B cell (primary cell): ENCODE results near the gene AMPH. TPM values are rescaled to one million over a fixed set of nuclear protein-coding genes. Genes with fewer than 3 reads are reported as not detected.

ENCODE experiments used
- ATAC-seq: fragments of 200-7000 bp; cut with Tn5 transposase; one replicate; pipeline ENCODE4 v1.10.0; 2021; ENCODE audit warnings: low read depth, mild to moderate bottlenecking, moderate number of reproducible peaks, moderate library complexity
- CTCF ChIA-PET: fragments of 350-600 bp; sonication (Branson Sonifier 250); formaldehyde crosslinking; loops from one replicate; lab custom pipeline; 2021; ENCODE audit warnings: antibody characterized with exemption, inconsistent platforms; lab: Charles Lee
- POLR2A ChIA-PET: fragments of 350-600 bp; sonication (Branson Sonifier 250); formaldehyde crosslinking; loops from one replicate; lab custom pipeline; 2021; ENCODE audit warnings: antibody characterized with exemption; lab: Charles Lee
- DNase-seq: peaks from one replicate; pipeline ENCODE4 v3.0.0; 2013
- H2AFZ ChIP-seq: 2 replicates; pipeline ENCODE4 v1.6.1; 2012; ENCODE audit warnings: mild to moderate bottlenecking, low read depth, low read length; ENCODE audit not compliant: insufficient read depth, poor library complexity, severe bottlenecking
- H3K27ac ChIP-seq, 2 donors: 1 replicate in 1 of 2; 2 replicates in 1 of 2; pipeline ENCODE4 v1.5.1; 2012 to 2013; ENCODE audit warnings: low read length in 2 of 2, mild to moderate bottlenecking in 2 of 2, moderate library complexity in 1 of 2
- H3K27me3 ChIP-seq, 4 experiments: fragments of 200-600 bp in 1 of 4; sonication (generic) in 1 of 4; replicated peaks in 1 of 4; 1 replicate in 2 of 4; 2 replicates in 2 of 4; pipeline versions ENCODE4 v1.6.1 to v1.7.0; 2013 to 2016; ENCODE audit warnings: low read length in 3 of 4, mild to moderate bottlenecking in 2 of 4, mixed read lengths in 1 of 4, moderate library complexity in 1 of 4; ENCODE audit not compliant: insufficient read depth in 4 of 4, control insufficient read depth in 3 of 4; ENCODE audit errors: control extremely low read depth in 1 of 4
- H3K36me3 ChIP-seq, 2 experiments: replicated peaks in 1 of 2; 1 replicate in 1 of 2; 2 replicates in 1 of 2; pipeline versions ENCODE4 v1.6.1 to v1.7.1; 2013; ENCODE audit warnings: low read length in 1 of 2; ENCODE audit not compliant: insufficient read depth in 2 of 2, control insufficient read depth in 1 of 2; ENCODE audit errors: control extremely low read depth in 1 of 2, extremely low read depth in 1 of 2
- H3K4me1 ChIP-seq, 2 donors: fragments of 200-600 bp in 1 of 2; sonication (generic) in 1 of 2; 1 replicate in 1 of 2; 2 replicates in 1 of 2; pipeline versions ENCODE4 v1.5.1 to v1.6.1; 2013 to 2017; ENCODE audit warnings: low read length in 2 of 2; ENCODE audit not compliant: control insufficient read depth in 2 of 2, insufficient read depth in 2 of 2
- H3K4me2 ChIP-seq: replicated peaks from 2 replicates; pipeline ENCODE3; 2012; ENCODE audit warnings: mild to moderate bottlenecking, low read depth, low read length; ENCODE audit not compliant: poor library complexity, severe bottlenecking
- H3K4me3 ChIP-seq, 5 experiments: fragments of 200-600 bp in 1 of 5; sonication (generic) in 1 of 5; 1 replicate in 3 of 5; 2 replicates in 2 of 5; pipeline versions ENCODE4 v1.5.1 to v1.7.0; 2011 to 2016; ENCODE audit warnings: low read length in 4 of 5, mild to moderate bottlenecking in 4 of 5, low read depth in 2 of 5, control low read depth in 1 of 5, moderate library complexity in 1 of 5; ENCODE audit not compliant: insufficient read depth in 1 of 5; ENCODE audit errors: control extremely low read depth in 1 of 5, extremely low read depth in 1 of 5
- H3K79me2 ChIP-seq: fragments of 200-600 bp; sonication (generic); one replicate; pipeline ENCODE4 v1.6.0; 2016; ENCODE audit warnings: low read length; ENCODE audit not compliant: control insufficient read depth, insufficient read depth
- H3K9ac ChIP-seq: fragments of 200-600 bp; sonication (generic); 2 replicates; pipeline ENCODE4 v1.6.1; 2017; ENCODE audit warnings: mild to moderate bottlenecking, low read length, moderate library complexity
- H3K9me3 ChIP-seq, 3 donors: one replicate each; pipeline versions ENCODE4 v1.6.1 to v1.7.1; 2013; ENCODE audit warnings: low read length in 2 of 3; ENCODE audit not compliant: control insufficient read depth in 2 of 3, insufficient read depth in 1 of 3; ENCODE audit errors: control extremely low read depth in 1 of 3
- H4K20me1 ChIP-seq: 2 replicates; pipeline ENCODE4 v1.6.0; 2012; ENCODE audit warnings: mild to moderate bottlenecking, low read length; ENCODE audit not compliant: insufficient read depth, control insufficient read depth, poor library complexity, severe bottlenecking
- H3K27ac Mint-ChIP-seq: one replicate; pipeline ENCODE4 v1.8.0; 2021; ENCODE audit warnings: mixed read lengths
- H3K27me3 Mint-ChIP-seq: one replicate; pipeline ENCODE4 v1.8.0; 2021; ENCODE audit warnings: mixed read lengths
- H3K4me1 Mint-ChIP-seq: one replicate; pipeline ENCODE4 v1.8.0; 2021; ENCODE audit warnings: mixed read lengths
- H3K4me3 Mint-ChIP-seq: one replicate; pipeline ENCODE4 v1.8.0; 2021; ENCODE audit warnings: mixed read lengths
- H3K9me3 Mint-ChIP-seq: one replicate; pipeline ENCODE4 v1.8.0; 2022; ENCODE audit warnings: mixed read lengths; ENCODE audit not compliant: insufficient read depth
- CTCF ChIP-seq: fragments of 200-600 bp; IDR thresholded peaks from one replicate; pipeline ENCODE4 v1.8.0; 2022; ENCODE audit warnings: antibody characterized with exemption, mild to moderate bottlenecking
- EZH2 ChIP-seq: IDR thresholded peaks from 2 replicates; pipeline ENCODE4 v1.6.1; 2012; ENCODE audit warnings: borderline replicate concordance, low read depth, mild to moderate bottlenecking, moderate library complexity, low read length; ENCODE audit not compliant: insufficient read depth, poor library complexity, severe bottlenecking
- WGBS: methylation state at CpG from one replicate; pipeline ENCODE4 v1.1.5; 2013; ENCODE audit warnings: missing lambda C conversion rate; ENCODE audit not compliant: insufficient coverage; 5-methylcytosine and 5-hydroxymethylcytosine counted together
- intact Hi-C: fragments of 100-400 bp; cut with micrococcal nuclease; formaldehyde crosslinking; loops from one replicate; pipeline ENCODE4 v1.10.0; 2022
- polyA plus RNA-seq: library from polyadenylated mRNA; depleted of rRNA; stranded (reverse); fragments of >200 nt; gene quantifications from 2 replicates; pipeline ENCODE4 v1.2.3, GENCODE V29; 2012
- total RNA-seq, 2 donors: library from RNA; stranded (reverse); fragments of 120-200 nt in 1 of 2; gene quantifications; 1 replicate in 1 of 2; 2 replicates in 1 of 2; pipeline versions ENCODE4 v1.2.3 to v1.2.4, GENCODE V29; 2013 to 2022

AMPH gene
- total and polyA plus RNA-seq, 2 donors (not counting 1 experiment from before 2014, with no cell fraction given) = not detected

GRCh38 chr7:38600741-38601140 lies 30.4 kb downstream of the AMPH start:
- H3K9me3 ChIP-seq = no peaks in the 10 kb centered on the region
- Mint-ChIP-seq H3K4me3 (no peak overlapping the region), H3K27ac (no peak overlapping the region), H3K9me3 (no peaks in the 10 kb centered on the region), H3K27me3 (peaks cover 12% of the 10 kb centered on the region), H3K4me1 (no peaks in the 10 kb centered on the region)
- no peak overlapping the region for H3K4me3 ChIP-seq
- H3K36me3 ChIP-seq = no peaks in the 10 kb centered on the region
- intact Hi-C loops = no loop called here
- WGBS = 67% methylated on average over 1 of the region's 3 CpGs
- H4K20me1 ChIP-seq = no peaks in the 10 kb centered on the region
- ChIA-PET POLR2A (no interaction called here), CTCF (no interaction called here)
- H3K9ac ChIP-seq = no peak overlapping the region
- DNase-seq = no peak
- no peaks in the 10 kb centered on the region for H3K4me1 ChIP-seq
- no peaks in the 10 kb centered on the region for H3K79me2 ChIP-seq
- TF ChIP-seq EZH2 = no peak
- TF ChIP-seq CTCF = no peak
- H3K4me2 ChIP-seq = no peak overlapping the region
- no peak overlapping the region for H2AFZ ChIP-seq
- H3K27me3 ChIP-seq = no peaks in the 10 kb centered on the region
- no peak for ATAC-seq
- no peak overlapping the region for H3K27ac ChIP-seq

DNA sequence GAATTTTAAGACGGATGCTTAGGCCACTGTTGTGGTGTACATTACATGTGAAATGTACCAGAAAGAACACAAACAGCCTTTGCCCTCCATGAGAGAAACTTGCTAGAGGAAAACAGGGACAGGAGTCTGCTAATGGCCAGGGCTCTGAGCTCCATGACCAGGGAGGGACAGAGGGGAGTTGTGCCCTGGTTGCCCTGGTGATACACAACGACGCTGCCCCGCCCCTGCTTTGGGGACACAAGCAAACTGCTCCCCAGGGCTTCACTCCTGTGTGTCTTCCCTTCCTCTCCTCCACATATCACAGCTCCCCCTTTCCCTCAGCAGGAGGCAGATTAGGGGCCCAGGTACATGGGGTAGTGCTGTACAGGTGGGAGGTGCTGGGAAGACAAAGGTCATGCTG lies 36.2 kb downstream of the AMPH start:
- no peaks in the 10 kb centered on the region for H3K4me1 Mint-ChIP-seq
- Histone ChIP-seq H3K4me1 (no peaks in the 10 kb centered on the region), H2AFZ (no peak overlapping the region), H3K9me3 (no peaks in the 10 kb centered on the region), H3K4me3 (no peak overlapping the region), H3K36me3 (no peaks in the 10 kb centered on the region), H3K79me2 (no peaks in the 10 kb centered on the region), H3K27me3 (no peaks in the 10 kb centered on the region), H3K27ac (no peak overlapping the region), H3K9ac (no peak overlapping the region), H4K20me1 (no peaks in the 10 kb centered on the region), H3K4me2 (no peak overlapping the region)
- ChIA-PET CTCF (no interaction called here), POLR2A (no interaction called here)
- no peaks in the 10 kb centered on the region for H3K9me3 Mint-ChIP-seq
- peaks cover 17% of the 10 kb centered on the region for H3K27me3 Mint-ChIP-seq
- ATAC-seq = no peak
- 100% methylated on average over 1 of the region's 4 CpGs for WGBS
- DNase-seq = no peak
- H3K27ac Mint-ChIP-seq = no peak overlapping the region
- no peak for TF ChIP-seq CTCF
- no peak for TF ChIP-seq EZH2
- intact Hi-C loops = no loop called here
- no peak overlapping the region for H3K4me3 Mint-ChIP-seq
